GM13976 (cell line): ENCODE measurements around the gene TMED1.

Experiments used
- DNase-seq: peaks from one replicate; pipeline ENCODE4 v3.0.0; 2012; ENCODE audit warnings: low spot score
- CTCF ChIP-seq: IDR thresholded peaks from 2 replicates; pipeline ENCODE4 v1.5.1; 2012; ENCODE audit warnings: borderline replicate concordance, mild to moderate bottlenecking; ENCODE audit not compliant: insufficient read depth; ENCODE audit errors: extremely low read depth, missing control alignments, control extremely low read depth
- in situ Hi-C: fragments of 300-500 bp; cut with MboI; formaldehyde crosslinking; loops from one replicate; pipeline ENCODE4 v1.12.0; 2022; ENCODE audit warnings: low sequenced_read_pairs, mixed read lengths, inconsistent platforms; ENCODE audit not compliant: unreplicated experiment

Gene TMED1

DNA sequence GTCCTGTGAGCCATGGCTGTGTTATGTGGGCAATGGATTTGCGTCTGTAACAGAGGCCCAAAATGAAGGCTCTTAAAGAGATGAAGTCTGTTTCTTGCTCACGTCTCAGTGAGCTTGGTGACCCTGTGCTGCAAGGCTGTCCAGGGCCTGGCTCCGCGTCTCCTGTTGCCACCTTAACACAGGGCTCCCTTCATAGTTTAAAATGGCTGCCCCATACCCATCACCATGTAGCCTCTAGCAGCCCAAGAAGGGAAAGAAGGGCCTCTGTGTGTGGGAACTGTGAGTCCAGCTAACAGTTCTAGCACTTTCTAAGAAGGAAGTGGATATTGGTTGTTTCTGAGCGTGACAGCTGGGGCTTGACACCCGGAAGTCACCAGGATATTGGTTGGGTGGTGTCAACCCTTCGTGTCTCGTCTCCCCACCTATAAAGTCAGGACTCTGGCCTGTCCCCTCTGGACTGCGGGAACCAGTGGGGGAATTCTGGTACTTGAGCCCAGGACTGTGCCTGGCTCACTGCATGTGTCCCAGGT is 20.9 kb downstream of the TMED1 start:
- TF ChIP-seq CTCF = no peak
- no peak for DNase-seq
- in situ Hi-C loops = no loop called here

DNA sequence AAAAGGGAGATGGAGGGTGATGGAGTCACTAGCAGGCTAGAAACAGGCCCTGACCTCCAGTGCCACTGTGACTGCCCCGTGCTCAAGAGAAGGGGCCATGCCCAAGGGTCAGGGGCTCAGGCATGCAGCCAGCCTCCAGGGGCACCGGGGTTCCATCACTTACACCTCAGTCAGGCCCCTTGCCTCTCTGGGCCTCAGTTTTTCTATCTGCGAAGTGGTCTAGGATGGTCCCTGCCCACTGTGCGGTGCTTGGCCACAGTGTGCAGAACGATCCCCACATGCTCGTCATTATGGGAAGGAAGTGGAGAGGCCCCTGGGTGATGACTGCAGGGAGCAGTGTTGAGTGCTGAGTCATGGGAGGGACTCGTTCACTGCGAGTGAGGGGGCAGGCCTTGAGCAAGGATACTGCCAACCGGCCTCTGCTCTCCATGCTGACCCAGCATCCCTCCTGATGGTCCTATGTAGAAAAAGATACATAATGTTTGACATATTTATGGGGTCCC is 23.1 kb downstream of the TMED1 start:
- in situ Hi-C loops = no loop called here
- DNase-seq = no peak
- TF ChIP-seq CTCF = no peak

GRCh38 chr19:10812196-10812595 is 23.8 kb downstream of the TMED1 start:
- in situ Hi-C loops = no loop called here
- no peak for TF ChIP-seq CTCF
- no peak for DNase-seq

DNA sequence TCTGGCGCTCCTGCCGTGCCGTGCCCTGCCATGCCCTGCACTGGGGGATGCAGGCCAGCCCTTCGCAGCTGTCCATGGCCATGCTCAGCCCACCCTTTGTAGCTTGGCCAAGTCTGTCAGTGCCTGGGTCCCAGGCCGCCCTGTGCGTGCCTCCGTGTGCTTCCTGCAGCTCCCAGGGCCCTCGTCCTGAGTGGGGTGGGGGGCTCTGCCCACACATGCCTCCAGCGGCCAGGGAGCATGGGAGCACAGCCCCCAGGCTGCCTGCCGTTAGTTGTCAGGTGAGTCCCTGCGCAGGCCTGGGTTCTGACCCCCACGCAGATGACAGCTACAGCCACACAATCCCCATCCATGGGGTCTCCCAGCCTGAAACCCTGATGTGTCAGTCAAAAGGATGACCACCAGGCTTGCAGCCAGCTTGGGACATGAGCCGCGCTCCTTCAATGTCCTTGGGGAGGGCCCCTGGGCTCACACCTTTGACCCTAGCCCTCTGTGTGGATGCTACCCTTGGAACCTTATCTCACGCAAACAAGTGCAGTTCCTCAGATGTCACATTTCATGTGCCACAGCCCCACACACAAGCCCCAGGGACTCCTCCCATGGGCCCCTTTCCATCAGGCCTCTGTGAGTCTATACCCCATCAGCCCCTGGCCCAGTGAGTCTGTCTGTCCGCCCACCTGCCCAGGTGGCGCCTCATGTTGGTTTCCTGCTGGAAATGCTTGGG is 24.5 kb downstream of the TMED1 start:
- in situ Hi-C loops = no loop called here
- no peak for TF ChIP-seq CTCF
- DNase-seq = no peak

- TF ChIP-seq CTCF = no peak
- in situ Hi-C loops = no loop called here
- no peak for DNase-seq
Measured at GRCh38 chr19:10809651-10810285, 26.2 kb downstream of the TMED1 start.

GRCh38 chr19:10808937-10809649 is 26.9 kb downstream of the TMED1 start:
- TF ChIP-seq CTCF = no peak
- no peak for DNase-seq

More at GRCh38 chr19:10808937-10809649, 26.9 kb downstream of the TMED1 start:
- in situ Hi-C loops = no loop called here
